WTC11 (cell line): Measurements from ENCODE around the gene ENC1. TPM values are rescaled to one million over a fixed set of nuclear protein-coding genes. Genes with fewer than 3 reads are reported as not detected.

Experiments
- ATAC-seq: fragments of 200-7000 bp; cut with Tn5 transposase; 2 replicates; pipeline ENCODE4 v1.10.0; 2021; ENCODE audit warnings: mild to moderate bottlenecking, moderate library complexity
- CTCF ChIA-PET: fragments of 300-600 bp; sonication (Branson Sonifier 250); formaldehyde crosslinking; loops from one replicate; lab custom pipeline; 2021; ENCODE audit warnings: antibody characterized with exemption; lab: Charles Lee
- POLR2A ChIA-PET: fragments of 350-600 bp; sonication (Branson Sonifier 250); formaldehyde crosslinking; loops from one replicate; lab custom pipeline; 2021; ENCODE audit warnings: antibody characterized with exemption; lab: Charles Lee
- DNase-seq: peaks from one replicate; pipeline ENCODE4 v3.0.0; 2021; ENCODE audit warnings: low spot score
- H3K27ac Mint-ChIP-seq: 2 replicates; pipeline ENCODE4 v1.8.0; 2021; ENCODE audit warnings: mixed read lengths
- H3K27me3 Mint-ChIP-seq: 2 replicates; pipeline ENCODE4 v1.8.0; 2021; ENCODE audit warnings: low read depth, mild to moderate bottlenecking, moderate library complexity, mixed read lengths
- H3K36me3 Mint-ChIP-seq: 2 replicates; pipeline ENCODE4 v1.8.0; 2021; ENCODE audit warnings: mixed read lengths
- H3K4me1 Mint-ChIP-seq: 2 replicates; pipeline ENCODE4 v1.8.0; 2022; ENCODE audit warnings: mixed read lengths
- H3K4me3 Mint-ChIP-seq: 2 replicates; pipeline ENCODE4 v1.8.0; 2021; ENCODE audit warnings: mild to moderate bottlenecking, moderate library complexity, mixed read lengths
- H3K9me3 Mint-ChIP-seq: 2 replicates; pipeline ENCODE4 v1.8.0; 2021; ENCODE audit warnings: mixed read lengths
- AFF4 ChIP-seq: sonication (generic); formaldehyde crosslinking; IDR thresholded peaks from 2 replicates; pipeline ENCODE4 v1.8.1; 2023; ENCODE audit warnings: mild to moderate bottlenecking, missing genetic modification reagents, borderline replicate concordance
- ARID4B ChIP-seq: sonication (generic); formaldehyde crosslinking; IDR thresholded peaks from 2 replicates; pipeline ENCODE4 v1.8.0; 2023; ENCODE audit warnings: missing genetic modification reagents, mild to moderate bottlenecking, borderline replicate concordance
- CTCF ChIP-seq: fragments of 200-600 bp; IDR thresholded peaks from 2 replicates; pipeline ENCODE4 v1.8.0; 2022; ENCODE audit warnings: antibody characterized with exemption
- ELF4 ChIP-seq: sonication (generic); formaldehyde crosslinking; IDR thresholded peaks from 2 replicates; pipeline ENCODE4 v1.8.1; 2022; ENCODE audit warnings: low read depth, mild to moderate bottlenecking, moderate library complexity, missing genetic modification reagents
- EMX1 ChIP-seq: fragments of 250-450 bp; sonication (Bioruptor Pico); IDR thresholded peaks from 2 replicates; pipeline ENCODE4 v1.8.0; 2021; ENCODE audit warnings: mild to moderate bottlenecking
- KAT7 ChIP-seq: sonication (generic); formaldehyde crosslinking; IDR thresholded peaks from 2 replicates; pipeline ENCODE4 v1.8.1; 2023; ENCODE audit warnings: missing genetic modification reagents, mild to moderate bottlenecking, borderline replicate concordance
- MLX ChIP-seq: sonication (generic); formaldehyde crosslinking; IDR thresholded peaks from 2 replicates; pipeline ENCODE4 v1.8.1; 2023; ENCODE audit warnings: mild to moderate bottlenecking, missing genetic modification reagents, moderate library complexity
- MXD4 ChIP-seq: fragments of 250-450 bp; sonication (Bioruptor Pico); IDR thresholded peaks from 2 replicates; pipeline ENCODE4 v1.8.0; 2021; ENCODE audit warnings: mild to moderate bottlenecking, moderate library complexity, borderline replicate concordance
- NFE2L1 ChIP-seq: sonication (generic); formaldehyde crosslinking; IDR thresholded peaks from 2 replicates; pipeline ENCODE4 v1.8.1; 2023; ENCODE audit warnings: missing genetic modification reagents
- NFYB ChIP-seq: sonication (generic); formaldehyde crosslinking; conservative IDR thresholded peaks from 2 replicates; pipeline ENCODE4 v1.8.0; 2022; ENCODE audit warnings: low read depth, missing genetic modification reagents
- TEAD1 ChIP-seq: sonication (generic); formaldehyde crosslinking; IDR thresholded peaks from 2 replicates; pipeline ENCODE4 v1.8.0; 2022; ENCODE audit warnings: mild to moderate bottlenecking, missing genetic modification reagents
- TEAD4 ChIP-seq: sonication (generic); formaldehyde crosslinking; IDR thresholded peaks from 2 replicates; pipeline ENCODE4 v1.8.0; 2022; ENCODE audit warnings: mild to moderate bottlenecking, missing genetic modification reagents
- TP53 ChIP-seq: sonication (generic); formaldehyde crosslinking; IDR thresholded peaks from 2 replicates; pipeline ENCODE4 v1.8.1; 2023; ENCODE audit warnings: mild to moderate bottlenecking, missing genetic modification reagents
- USF1 ChIP-seq: sonication (generic); formaldehyde crosslinking; IDR thresholded peaks from 2 replicates; pipeline ENCODE4 v1.8.0; 2022; ENCODE audit warnings: mild to moderate bottlenecking, missing genetic modification reagents
- ZNF396 ChIP-seq: fragments of 250-450 bp; sonication (Bioruptor Pico); IDR thresholded peaks from 2 replicates; pipeline ENCODE4 v1.8.0; 2021; ENCODE audit warnings: mild to moderate bottlenecking, moderate library complexity, borderline replicate concordance
- ZNF532 ChIP-seq: fragments of 250-450 bp; sonication (Bioruptor Pico); IDR thresholded peaks from 2 replicates; pipeline ENCODE4 v1.9.0; 2021; ENCODE audit warnings: mild to moderate bottlenecking, borderline replicate concordance
- ZSCAN18 ChIP-seq: fragments of 250-450 bp; sonication (Bioruptor Pico); IDR thresholded peaks from 2 replicates; pipeline ENCODE4 v2.1.2; 2022; ENCODE audit warnings: mild to moderate bottlenecking, moderate library complexity
- total RNA-seq: library from RNA; stranded (reverse); gene quantifications from 3 replicates; pipeline ENCODE4 v1.2.3, GENCODE V29; 2021

Gene ENC1
- total RNA-seq, 1 experiment from 2014 or later, result 18.3 TPM

GRCh38 chr5:74665273-74665672 lies 24.7 kb upstream of the ENC1 start (continued):
- TF ChIP-seq KAT7 (no peak), CTCF (no peak), ARID4B (CRISPR knock-in tag) (no peak)
- TF ChIP-seq, all 79 proteins: peak for 0

- no peak overlapping the region for H3K4me3 Mint-ChIP-seq
- no peaks in the 10 kb centered on the region for H3K36me3 Mint-ChIP-seq
- DNase-seq, result no peak
- H3K27ac Mint-ChIP-seq, result no peak overlapping the region
- ChIA-PET POLR2A (no interaction called here), CTCF (interaction anchor here (0.6 to 2.1 kb wide), 2 partner anchors 24 to 375 kb away, joined by 3 to 5 read pairs; partner anchors contain the start of gene ENC1)
- H3K4me1 Mint-ChIP-seq, result peaks cover 13% of the 10 kb centered on the region
- H3K27me3 Mint-ChIP-seq, result no peaks in the 10 kb centered on the region
- H3K9me3 Mint-ChIP-seq, result peaks cover 3% of the 10 kb centered on the region; the same call in 1 of the 2 replicates
- no peak for ATAC-seq
- TF ChIP-seq TEAD4 (CRISPR knock-in tag) (no peak), ZNF532 (no peak), MXD4 (CRISPR knock-in tag) (no peak), NFYB (no peak), USF1 (CRISPR knock-in tag) (no peak), ZNF396 (no peak)
Observed at GRCh38 chr5:74664551-74664950, 24.0 kb upstream of the ENC1 start.

GRCh38 chr5:74660873-74661272 lies 20.3 kb upstream of the ENC1 start:
- H3K27me3 Mint-ChIP-seq, result no peaks in the 10 kb centered on the region
- H3K27ac Mint-ChIP-seq, result no peak overlapping the region
- H3K9me3 Mint-ChIP-seq, result peaks cover 20% of the 10 kb centered on the region
- CTCF ChIA-PET, result interaction anchor here (0.9 kb wide), 1 partner anchor 448 kb away, joined by 3 read pairs; no protein-coding TSS in a partner anchor
- POLR2A ChIA-PET, result no interaction called here
- no peak for DNase-seq
- peaks cover 2% of the 10 kb centered on the region for H3K4me1 Mint-ChIP-seq
- H3K36me3 Mint-ChIP-seq, result peaks cover 2% of the 10 kb centered on the region; the same call in 1 of the 2 replicates
- H3K4me3 Mint-ChIP-seq, result no peak overlapping the region
- ATAC-seq, result no peak
- TF ChIP-seq AFF4 (CRISPR knock-in tag) (no peak), ELF4 (CRISPR knock-in tag) (no peak), TEAD1 (CRISPR knock-in tag) (no peak), NFE2L1 (CRISPR knock-in tag) (no peak), ZSCAN18 (CRISPR knock-in tag) (no peak), MLX (no peak), TP53 (CRISPR knock-in tag) (no peak), EMX1 (CRISPR knock-in tag) (no peak)
